ENCODE data around the gene CTIF.

CTIF gene

GRCh38 chr18:48687346-48688042 is 148.7 kb downstream of the CTIF start:
- DNase-seq = no peak

- no peak for DNase-seq
These were observed 150.1 kb downstream of the CTIF start for GRCh38 chr18:48688961-48689360.

GRCh38 chr18:48689548-48689947 is 150.7 kb downstream of the CTIF start:
- DNase-seq = no peak

GRCh38 chr18:48690494-48690893 is 151.7 kb downstream of the CTIF start:
- no peak for DNase-seq

- DNase-seq = no peak
These were observed 154.2 kb downstream of the CTIF start for GRCh38 chr18:48693006-48693405.

GRCh38 chr18:48693625-48694262 is 154.9 kb downstream of the CTIF start:
- peak; percentile 32 for DNase-seq

- no peak for DNase-seq
These were observed 155.5 kb downstream of the CTIF start for GRCh38 chr18:48694295-48694694.

GRCh38 chr18:48695671-48696070 is 156.8 kb downstream of the CTIF start:
- no peak for DNase-seq

- DNase-seq = no peak
These were observed 157.4 kb downstream of the CTIF start for GRCh38 chr18:48696218-48696617.

GRCh38 chr18:48697441-48697840 is 158.6 kb downstream of the CTIF start:
- DNase-seq = no peak

GRCh38 chr18:48698707-48699106 is 159.9 kb downstream of the CTIF start:
- no peak for DNase-seq

GRCh38 chr18:48699761-48700160 is 160.9 kb downstream of the CTIF start:
- no peak for DNase-seq

GRCh38 chr18:48700446-48700845 is 161.6 kb downstream of the CTIF start:
- DNase-seq = no peak

GRCh38 chr18:48702346-48703027 is 163.7 kb downstream of the CTIF start:
- no peak for DNase-seq

- DNase-seq = no peak
These were observed 164.2 kb downstream of the CTIF start for GRCh38 chr18:48703028-48703386.

- DNase-seq = no peak
These were observed 164.6 kb downstream of the CTIF start for GRCh38 chr18:48703418-48703817.

- DNase-seq = no peak
These were observed 166.2 kb downstream of the CTIF start for GRCh38 chr18:48705043-48705442.

- no peak for DNase-seq
These were observed 166.7 kb downstream of the CTIF start for GRCh38 chr18:48705531-48705930.

GRCh38 chr18:48706731-48707130 is 167.9 kb downstream of the CTIF start:
- no peak for DNase-seq

GRCh38 chr18:48707636-48708296 is 168.9 kb downstream of the CTIF start:
- no peak for DNase-seq

- no peak for DNase-seq
These were observed 170.0 kb downstream of the CTIF start for GRCh38 chr18:48708807-48709206.

- no peak for DNase-seq
These were observed 170.7 kb downstream of the CTIF start for GRCh38 chr18:48709371-48710062.
